ENCODE data around the gene PWWP2B.

Gene PWWP2B

GRCh38 chr10:132389433-132390169, 7.4 kb upstream of the PWWP2B start:
- H3K4me3 ChIP-seq (ENCODE audit: control insufficient read depth, low read depth, low read length) = no peak overlapping the region
- TF ChIP-seq CTCF (conservative IDR thresholded peaks at IDR 0.05; ENCODE audit: control insufficient read depth, insufficient read depth, low read depth, low read length) = no peak
- no peak for DNase-seq (ENCODE audit: low read depth)

GRCh38 chr10:132390170-132390920, 6.7 kb upstream of the PWWP2B start:
- TF ChIP-seq CTCF (conservative IDR thresholded peaks at IDR 0.05; ENCODE audit: control insufficient read depth, insufficient read depth, low read depth, low read length) = no peak
- DNase-seq (ENCODE audit: low read depth) = no peak
- no peak overlapping the region for H3K4me3 ChIP-seq (ENCODE audit: control insufficient read depth, low read depth, low read length)

- no peak for DNase-seq (ENCODE audit: low read depth)
- no peak overlapping the region for H3K4me3 ChIP-seq (ENCODE audit: control insufficient read depth, low read depth, low read length)
- TF ChIP-seq CTCF (conservative IDR thresholded peaks at IDR 0.05; ENCODE audit: control insufficient read depth, insufficient read depth, low read depth, low read length) = no peak
These were observed 5.9 kb upstream of the PWWP2B start for GRCh38 chr10:132390921-132391675.

GRCh38 chr10:132391676-132392020, 5.4 kb upstream of the PWWP2B start:
- H3K4me3 ChIP-seq (ENCODE audit: control insufficient read depth, low read depth, low read length) = no peak overlapping the region
- no peak for TF ChIP-seq CTCF (conservative IDR thresholded peaks at IDR 0.05; ENCODE audit: control insufficient read depth, insufficient read depth, low read depth, low read length)
- no peak for DNase-seq (ENCODE audit: low read depth)

- no peak for TF ChIP-seq CTCF (conservative IDR thresholded peaks at IDR 0.05; ENCODE audit: control insufficient read depth, insufficient read depth, low read depth, low read length)
- no peak for DNase-seq (ENCODE audit: low read depth)
- H3K4me3 ChIP-seq (ENCODE audit: control insufficient read depth, low read depth, low read length) = no peak overlapping the region
These were observed 4.7 kb upstream of the PWWP2B start for GRCh38 chr10:132392184-132392800.

Data from fibroblast of mammary gland (primary cell).